ENCODE data around the gene SRP14.

Gene SRP14

GRCh38 chr15:40065166-40065565, 26.2 kb upstream of the SRP14 start:
- Histone ChIP-seq H3K27me3 (ENCODE audit: control insufficient read depth in 3 of 3, insufficient read depth in 3 of 3, low read depth in 1 of 3, low read length in 3 of 3) (no peaks in the 10 kb centered on the region), H3K4ac (ENCODE audit: low read length) (no peak overlapping the region), H3K79me1 (ENCODE audit: low read depth, low read length) (no peaks in the 10 kb centered on the region), H2AFZ (ENCODE audit: low read length) (no peak overlapping the region), H2BK5ac (ENCODE audit: low read length) (no peak overlapping the region), H3K14ac (ENCODE audit: low read length) (no peak overlapping the region), H4K91ac (ENCODE audit: low read depth, low read length, poor library complexity) (no peak overlapping the region), H3K18ac (ENCODE audit: low read length) (no peak overlapping the region), H3K4me1 (ENCODE audit: control insufficient read depth in 2 of 2, insufficient read depth in 1 of 2, low read depth in 1 of 2, low read length in 2 of 2) (peaks cover 12 to 19% of the 10 kb centered on the region in 2 donors), H3K27ac (replicated peaks; ENCODE audit: low read length) (no peak overlapping the region), H3K4me2 (ENCODE audit: insufficient read depth, low read length, poor library complexity, severe bottlenecking) (no peak overlapping the region), H2BK15ac (ENCODE audit: low read length) (no peak overlapping the region), H3K23ac (ENCODE audit: low read depth, low read length, poor library complexity) (no peak overlapping the region), H2AK5ac (ENCODE audit: low read depth, low read length) (no peak overlapping the region), H2BK120ac (ENCODE audit: low read depth, low read length) (no peak overlapping the region), H3K4me3 (ENCODE audit: low read length in 2 of 2) (no peak overlapping the region), H3K36me3 (replicated peaks in 1 of 2; ENCODE audit: control insufficient read depth in 2 of 2, insufficient read depth in 2 of 2, low read length in 2 of 2) (peaks cover 0 to 1% of the 10 kb centered on the region in 2 donors), H4K8ac (ENCODE audit: low read depth, low read length) (no peak overlapping the region), H3K9ac (ENCODE audit: low read depth, low read length, poor library complexity) (no peak overlapping the region), H2BK12ac (ENCODE audit: low read length) (no peak overlapping the region), H3K9me3 (replicated peaks in 1 of 2; ENCODE audit: control insufficient read depth in 2 of 2, insufficient read depth in 1 of 2, low read depth in 1 of 2, low read length in 2 of 2) (no peaks in the 10 kb centered on the region)
- no CpG with 5 or more reads among the region's 3 CpGs for WGBS, 2 donors (ENCODE audit: extremely low coverage in 2 of 2, insufficient read length in 2 of 2, insufficient replicate concordance in 1 of 2)
- DNase-seq (ENCODE audit: low spot score) = no peak

- Histone ChIP-seq H2BK5ac (ENCODE audit: low read length) (no peak overlapping the region), H2AFZ (ENCODE audit: low read length) (no peak overlapping the region), H4K91ac (ENCODE audit: low read depth, low read length, poor library complexity) (no peak overlapping the region), H3K14ac (ENCODE audit: low read length) (no peak overlapping the region), H3K27me3 (ENCODE audit: control insufficient read depth in 3 of 3, insufficient read depth in 3 of 3, low read depth in 1 of 3, low read length in 3 of 3) (no peaks in the 10 kb centered on the region), H3K27ac (replicated peaks; ENCODE audit: low read length) (no peak overlapping the region), H3K79me1 (ENCODE audit: low read depth, low read length) (no peaks in the 10 kb centered on the region), H2AK5ac (ENCODE audit: low read depth, low read length) (no peak overlapping the region), H3K4ac (ENCODE audit: low read length) (no peak overlapping the region), H3K4me2 (ENCODE audit: insufficient read depth, low read length, poor library complexity, severe bottlenecking) (no peak overlapping the region), H3K4me3 (ENCODE audit: low read length in 2 of 2) (no peak overlapping the region), H3K4me1 (ENCODE audit: control insufficient read depth in 2 of 2, insufficient read depth in 1 of 2, low read depth in 1 of 2, low read length in 2 of 2) (peaks cover 7 to 13% of the 10 kb centered on the region in 2 donors), H3K9ac (ENCODE audit: low read depth, low read length, poor library complexity) (no peak overlapping the region), H2BK12ac (ENCODE audit: low read length) (no peak overlapping the region), H3K9me3 (replicated peaks in 1 of 2; ENCODE audit: control insufficient read depth in 2 of 2, insufficient read depth in 1 of 2, low read depth in 1 of 2, low read length in 2 of 2) (no peaks in the 10 kb centered on the region), H3K36me3 (replicated peaks in 1 of 2; ENCODE audit: control insufficient read depth in 2 of 2, insufficient read depth in 2 of 2, low read length in 2 of 2) (peaks cover 0 to 1% of the 10 kb centered on the region in 2 donors), H3K23ac (ENCODE audit: low read depth, low read length, poor library complexity) (no peak overlapping the region), H3K18ac (ENCODE audit: low read length) (no peak overlapping the region), H2BK15ac (ENCODE audit: low read length) (no peak overlapping the region), H2BK120ac (ENCODE audit: low read depth, low read length) (no peak overlapping the region), H4K8ac (ENCODE audit: low read depth, low read length) (no peak overlapping the region)
- no peak for DNase-seq (ENCODE audit: low spot score)
- WGBS, 2 donors (ENCODE audit: extremely low coverage in 2 of 2, insufficient read length in 2 of 2, insufficient replicate concordance in 1 of 2) = no CpG with 5 or more reads among the region's 8 CpGs
These were observed 25.4 kb upstream of the SRP14 start for GRCh38 chr15:40064231-40064894.

- Histone ChIP-seq H3K79me1 (ENCODE audit: low read depth, low read length) (no peaks in the 10 kb centered on the region), H3K27ac (replicated peaks; ENCODE audit: low read length) (no peak overlapping the region), H3K4me1 (ENCODE audit: control insufficient read depth in 2 of 2, insufficient read depth in 1 of 2, low read depth in 1 of 2, low read length in 2 of 2) (peaks cover 2 to 7% of the 10 kb centered on the region in 2 donors), H2BK5ac (ENCODE audit: low read length) (no peak overlapping the region), H3K18ac (ENCODE audit: low read length) (peak overlapping the region; percentile 79), H4K8ac (ENCODE audit: low read depth, low read length) (no peak overlapping the region), H3K9ac (ENCODE audit: low read depth, low read length, poor library complexity) (no peak overlapping the region), H3K23ac (ENCODE audit: low read depth, low read length, poor library complexity) (peak overlapping the region; percentile 27), H3K4me2 (ENCODE audit: insufficient read depth, low read length, poor library complexity, severe bottlenecking) (no peak overlapping the region), H2BK15ac (ENCODE audit: low read length) (no peak overlapping the region), H3K4me3 (ENCODE audit: low read length in 2 of 2) (no peak overlapping the region), H2BK12ac (ENCODE audit: low read length) (no peak overlapping the region), H3K27me3 (ENCODE audit: control insufficient read depth in 3 of 3, insufficient read depth in 3 of 3, low read depth in 1 of 3, low read length in 3 of 3) (no peaks in the 10 kb centered on the region), H2BK120ac (ENCODE audit: low read depth, low read length) (no peak overlapping the region), H3K4ac (ENCODE audit: low read length) (no peak overlapping the region), H2AK5ac (ENCODE audit: low read depth, low read length) (peak overlapping the region; percentile 24), H4K91ac (ENCODE audit: low read depth, low read length, poor library complexity) (no peak overlapping the region), H3K9me3 (replicated peaks in 1 of 2; ENCODE audit: control insufficient read depth in 2 of 2, insufficient read depth in 1 of 2, low read depth in 1 of 2, low read length in 2 of 2) (no peaks in the 10 kb centered on the region), H3K14ac (ENCODE audit: low read length) (no peak overlapping the region), H3K36me3 (replicated peaks in 1 of 2; ENCODE audit: control insufficient read depth in 2 of 2, insufficient read depth in 2 of 2, low read length in 2 of 2) (peaks cover 0 to 1% of the 10 kb centered on the region in 2 donors), H2AFZ (ENCODE audit: low read length) (no peak overlapping the region)
- DNase-seq (ENCODE audit: low spot score) = no peak
- no CpG with 5 or more reads among the region's 2 CpGs for WGBS, 2 donors (ENCODE audit: extremely low coverage in 2 of 2, insufficient read length in 2 of 2, insufficient replicate concordance in 1 of 2)
These were observed 24.6 kb upstream of the SRP14 start for GRCh38 chr15:40063563-40064011.

- Histone ChIP-seq H2BK120ac (ENCODE audit: low read depth, low read length) (no peak overlapping the region), H3K9ac (ENCODE audit: low read depth, low read length, poor library complexity) (no peak overlapping the region), H3K9me3 (replicated peaks in 1 of 2; ENCODE audit: control insufficient read depth in 2 of 2, insufficient read depth in 1 of 2, low read depth in 1 of 2, low read length in 2 of 2) (no peaks in the 10 kb centered on the region), H3K4me2 (ENCODE audit: insufficient read depth, low read length, poor library complexity, severe bottlenecking) (no peak overlapping the region), H2BK5ac (ENCODE audit: low read length) (no peak overlapping the region), H3K79me1 (ENCODE audit: low read depth, low read length) (no peaks in the 10 kb centered on the region), H3K18ac (ENCODE audit: low read length) (peak overlapping the region; percentile 79), H3K14ac (ENCODE audit: low read length) (no peak overlapping the region), H3K27ac (replicated peaks; ENCODE audit: low read length) (no peak overlapping the region), H3K4me1 (ENCODE audit: control insufficient read depth in 2 of 2, insufficient read depth in 1 of 2, low read depth in 1 of 2, low read length in 2 of 2) (peaks cover 2 to 5% of the 10 kb centered on the region in 2 donors), H2BK12ac (ENCODE audit: low read length) (no peak overlapping the region), H3K4ac (ENCODE audit: low read length) (no peak overlapping the region), H3K23ac (ENCODE audit: low read depth, low read length, poor library complexity) (peak overlapping the region; percentile 27), H2AFZ (ENCODE audit: low read length) (no peak overlapping the region), H4K8ac (ENCODE audit: low read depth, low read length) (no peak overlapping the region), H3K27me3 (ENCODE audit: control insufficient read depth in 3 of 3, insufficient read depth in 3 of 3, low read depth in 1 of 3, low read length in 3 of 3) (no peaks in the 10 kb centered on the region), H2AK5ac (ENCODE audit: low read depth, low read length) (peak overlapping the region; percentile 24), H3K36me3 (replicated peaks in 1 of 2; ENCODE audit: control insufficient read depth in 2 of 2, insufficient read depth in 2 of 2, low read length in 2 of 2) (peaks cover 0 to 1% of the 10 kb centered on the region in 2 donors), H2BK15ac (ENCODE audit: low read length) (no peak overlapping the region), H4K91ac (ENCODE audit: low read depth, low read length, poor library complexity) (no peak overlapping the region), H3K4me3 (ENCODE audit: low read length in 2 of 2) (no peak overlapping the region)
- no peak for DNase-seq (ENCODE audit: low spot score)
- no CpG with 5 or more reads among the region's 10 CpGs for WGBS, 2 donors (ENCODE audit: extremely low coverage in 2 of 2, insufficient read length in 2 of 2, insufficient replicate concordance in 1 of 2)
These were observed 24.0 kb upstream of the SRP14 start for GRCh38 chr15:40062816-40063562.
